HepG2 (cell line): ENCODE data around the gene CAPN9.

ENCODE experiments used
- EP300 ChIP-seq, 3 experiments: sonication (generic) in 1 of 3; formaldehyde crosslinking in 1 of 3; IDR thresholded peaks; 2 replicates each; pipeline versions ENCODE4 v1.5.1 to v1.6.1; 2011 to 2020; ENCODE audit warnings: low read depth in 2 of 3, low read length in 2 of 3, borderline replicate concordance in 1 of 3, improper control_type of control experiment in 1 of 3, mild to moderate bottlenecking in 1 of 3, missing genetic modification reagents in 1 of 3, moderate library complexity in 1 of 3
- MED1 ChIP-seq: sonication (generic); formaldehyde crosslinking; IDR thresholded peaks from 2 replicates; pipeline ENCODE4 v1.4.0; 2020; ENCODE audit warnings: missing genetic modification reagents
- MXI1 ChIP-seq: IDR thresholded peaks from 3 replicates; pipeline ENCODE4 v1.6.1; 2012; ENCODE audit warnings: low read depth, low read length, inconsistent platforms, borderline replicate concordance
- SMAD1 ChIP-seq: sonication (generic); formaldehyde crosslinking; IDR thresholded peaks from 2 replicates; pipeline ENCODE4 v1.4.0; 2020; ENCODE audit warnings: missing genetic modification reagents, low read depth, mild to moderate bottlenecking, borderline replicate concordance
- SP1 ChIP-seq, 2 experiments: fragments of 450-650 bp in 1 of 2; sonication (generic) in 1 of 2; formaldehyde crosslinking in 1 of 2; IDR thresholded peaks; 2 replicates each; pipeline versions ENCODE4 v1.4.0 to v1.6.1; 2016 to 2020; ENCODE audit warnings: missing genetic modification reagents in 1 of 2
- THYN1 ChIP-seq: sonication (generic); formaldehyde crosslinking; IDR thresholded peaks from 2 replicates; pipeline ENCODE4 v1.8.1; 2023; ENCODE audit warnings: low read depth, mild to moderate bottlenecking, moderate library complexity, missing genetic modification reagents, borderline replicate concordance
- ZNF280B ChIP-seq: sonication (generic); formaldehyde crosslinking; IDR thresholded peaks from 2 replicates; pipeline ENCODE4 v1.5.0; 2020; ENCODE audit warnings: missing genetic modification reagents, mild to moderate bottlenecking, borderline replicate concordance
- TF ChIP-seq, protein P1 (sequence below): sonication (generic); formaldehyde crosslinking; IDR thresholded peaks from 2 replicates; pipeline ENCODE4 v1.5.0; 2020; ENCODE audit warnings: mild to moderate bottlenecking, missing genetic modification reagents, moderate library complexity

DNA sequence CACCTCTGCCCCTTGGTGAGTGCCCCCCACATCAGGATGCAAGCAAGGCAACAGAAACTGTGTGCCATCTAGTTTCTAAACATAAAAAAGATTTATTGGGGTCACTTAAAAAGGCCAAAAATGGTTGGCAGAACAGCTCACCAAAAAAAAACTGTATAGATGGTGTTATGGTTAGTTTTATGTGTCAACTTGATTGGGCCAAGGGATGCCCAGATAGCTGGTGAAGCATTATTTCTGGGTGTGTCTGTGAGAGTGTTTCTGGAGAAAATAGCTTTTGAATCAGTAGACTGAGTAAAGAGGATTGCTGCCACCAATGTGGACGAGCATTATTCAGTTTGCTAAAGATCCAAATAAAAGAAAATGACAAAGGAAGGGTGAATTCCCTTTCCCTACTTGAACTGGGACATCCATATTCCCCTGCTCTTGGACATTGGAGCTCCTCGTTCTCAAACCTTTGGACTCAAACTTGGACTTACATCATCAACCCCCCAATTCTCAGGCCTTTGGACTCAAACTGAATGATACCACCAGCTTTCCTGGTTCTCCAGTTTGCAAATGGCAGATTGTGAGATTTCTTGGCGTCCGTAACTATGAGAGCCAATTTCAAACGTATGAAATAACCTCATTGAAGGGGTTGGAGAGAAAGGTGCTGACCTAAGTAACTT lies 16.9 kb downstream of the CAPN9 start:
- no peak for TF ChIP-seq MXI1
- TF ChIP-seq THYN1 (CRISPR knock-in tag), result no peak
- TF ChIP-seq SMAD1 (CRISPR knock-in tag), result no peak
- TF ChIP-seq, protein P1, sequence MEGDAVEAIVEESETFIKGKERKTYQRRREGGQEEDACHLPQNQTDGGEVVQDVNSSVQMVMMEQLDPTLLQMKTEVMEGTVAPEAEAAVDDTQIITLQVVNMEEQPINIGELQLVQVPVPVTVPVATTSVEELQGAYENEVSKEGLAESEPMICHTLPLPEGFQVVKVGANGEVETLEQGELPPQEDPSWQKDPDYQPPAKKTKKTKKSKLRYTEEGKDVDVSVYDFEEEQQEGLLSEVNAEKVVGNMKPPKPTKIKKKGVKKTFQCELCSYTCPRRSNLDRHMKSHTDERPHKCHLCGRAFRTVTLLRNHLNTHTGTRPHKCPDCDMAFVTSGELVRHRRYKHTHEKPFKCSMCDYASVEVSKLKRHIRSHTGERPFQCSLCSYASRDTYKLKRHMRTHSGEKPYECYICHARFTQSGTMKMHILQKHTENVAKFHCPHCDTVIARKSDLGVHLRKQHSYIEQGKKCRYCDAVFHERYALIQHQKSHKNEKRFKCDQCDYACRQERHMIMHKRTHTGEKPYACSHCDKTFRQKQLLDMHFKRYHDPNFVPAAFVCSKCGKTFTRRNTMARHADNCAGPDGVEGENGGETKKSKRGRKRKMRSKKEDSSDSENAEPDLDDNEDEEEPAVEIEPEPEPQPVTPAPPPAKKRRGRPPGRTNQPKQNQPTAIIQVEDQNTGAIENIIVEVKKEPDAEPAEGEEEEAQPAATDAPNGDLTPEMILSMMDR, result no peak
- no peak for TF ChIP-seq ZNF280B (CRISPR knock-in tag)
- TF ChIP-seq SP1 (IDR thresholded peaks at IDR 0.05), result no peak
- TF ChIP-seq SP1 (CRISPR knock-in tag; IDR thresholded peaks at IDR 0.05), result no peak
- TF ChIP-seq MED1 (CRISPR knock-in tag), result no peak
- no peak for TF ChIP-seq EP300 (IDR thresholded peaks at IDR 0.05; ENCODE audit: low read depth in 2 of 2, low read length in 2 of 2)
- TF ChIP-seq EP300 (CRISPR knock-in tag; IDR thresholded peaks at IDR 0.05; ENCODE audit: borderline replicate concordance), result no peak
